Measurements from ENCODE around the gene CYS1. TPM values are rescaled to one million over a fixed set of nuclear protein-coding genes. Genes with fewer than 3 reads are reported as not detected.

CYS1 gene
- total and polyA plus RNA-seq, 2 of the 13 experiments (the other 11 are each of a cell fraction or from before 2014, with no cell fraction given) = 0.04 TPM; not detected in 1

DNA sequence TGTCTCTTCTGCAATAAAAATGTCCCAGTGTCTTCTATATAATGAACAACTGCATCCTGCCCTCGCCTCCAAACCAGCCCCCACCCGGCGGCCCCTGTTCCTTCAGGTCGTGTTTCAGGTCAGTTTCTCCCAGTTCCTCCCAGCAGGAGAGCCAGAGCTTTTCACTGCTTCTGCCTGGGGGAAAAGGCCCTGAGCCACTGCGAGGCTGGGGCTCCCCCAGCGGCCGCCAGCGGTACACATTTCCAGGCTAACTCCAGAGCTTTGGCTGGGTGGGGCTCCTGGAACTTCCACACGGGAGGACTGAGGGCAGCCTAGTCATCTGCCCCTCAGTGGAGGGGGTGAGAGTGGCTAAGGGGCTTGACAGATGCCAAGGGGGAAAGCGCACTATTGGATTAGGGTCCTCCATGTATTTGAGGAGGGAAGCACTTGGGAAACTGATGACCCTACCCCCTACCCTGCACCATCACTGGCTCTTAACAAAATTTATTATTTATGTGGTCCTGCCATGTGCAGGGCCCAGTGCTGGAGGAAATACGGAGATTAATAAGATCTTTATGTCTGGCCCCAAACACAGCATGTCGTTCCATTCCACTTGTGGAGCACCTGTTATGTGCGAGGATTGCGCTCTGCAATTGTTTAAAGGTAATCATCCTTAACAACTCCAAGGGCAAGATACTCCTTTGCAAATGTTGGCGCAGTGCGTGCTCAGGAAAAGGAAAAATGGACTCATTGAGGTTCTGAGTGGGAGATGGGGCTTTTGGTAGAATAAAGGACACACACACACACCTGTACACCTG, 17.3 kb upstream of the CYS1 start (continued):
- TF ChIP-seq ZSCAN20 (CRISPR knock-in tag; IDR thresholded peaks at IDR 0.05; ENCODE audit: borderline replicate concordance) = no peak
- TF ChIP-seq KLF9 (CRISPR knock-in tag; IDR thresholded peaks at IDR 0.05; ENCODE audit: low read depth) = no peak
- no peak for TF ChIP-seq ZNF768 (CRISPR knock-in tag; IDR thresholded peaks at IDR 0.05)
- TF ChIP-seq, protein P1, sequence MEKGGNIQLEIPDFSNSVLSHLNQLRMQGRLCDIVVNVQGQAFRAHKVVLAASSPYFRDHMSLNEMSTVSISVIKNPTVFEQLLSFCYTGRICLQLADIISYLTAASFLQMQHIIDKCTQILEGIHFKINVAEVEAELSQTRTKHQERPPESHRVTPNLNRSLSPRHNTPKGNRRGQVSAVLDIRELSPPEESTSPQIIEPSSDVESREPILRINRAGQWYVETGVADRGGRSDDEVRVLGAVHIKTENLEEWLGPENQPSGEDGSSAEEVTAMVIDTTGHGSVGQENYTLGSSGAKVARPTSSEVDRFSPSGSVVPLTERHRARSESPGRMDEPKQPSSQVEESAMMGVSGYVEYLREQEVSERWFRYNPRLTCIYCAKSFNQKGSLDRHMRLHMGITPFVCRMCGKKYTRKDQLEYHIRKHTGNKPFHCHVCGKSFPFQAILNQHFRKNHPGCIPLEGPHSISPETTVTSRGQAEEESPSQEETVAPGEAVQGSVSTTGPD (CRISPR knock-in tag; IDR thresholded peaks at IDR 0.05) = no peak
- peak; percentile 91 for TF ChIP-seq STAG1 (CRISPR knock-in tag; IDR thresholded peaks at IDR 0.05)
- TF ChIP-seq ZNF10 (CRISPR knock-in tag; IDR thresholded peaks at IDR 0.05; ENCODE audit: borderline replicate concordance, low read depth) = no peak
- TF ChIP-seq MTF1 (CRISPR knock-in tag; IDR thresholded peaks at IDR 0.05) = no peak
- TF ChIP-seq, protein P2, sequence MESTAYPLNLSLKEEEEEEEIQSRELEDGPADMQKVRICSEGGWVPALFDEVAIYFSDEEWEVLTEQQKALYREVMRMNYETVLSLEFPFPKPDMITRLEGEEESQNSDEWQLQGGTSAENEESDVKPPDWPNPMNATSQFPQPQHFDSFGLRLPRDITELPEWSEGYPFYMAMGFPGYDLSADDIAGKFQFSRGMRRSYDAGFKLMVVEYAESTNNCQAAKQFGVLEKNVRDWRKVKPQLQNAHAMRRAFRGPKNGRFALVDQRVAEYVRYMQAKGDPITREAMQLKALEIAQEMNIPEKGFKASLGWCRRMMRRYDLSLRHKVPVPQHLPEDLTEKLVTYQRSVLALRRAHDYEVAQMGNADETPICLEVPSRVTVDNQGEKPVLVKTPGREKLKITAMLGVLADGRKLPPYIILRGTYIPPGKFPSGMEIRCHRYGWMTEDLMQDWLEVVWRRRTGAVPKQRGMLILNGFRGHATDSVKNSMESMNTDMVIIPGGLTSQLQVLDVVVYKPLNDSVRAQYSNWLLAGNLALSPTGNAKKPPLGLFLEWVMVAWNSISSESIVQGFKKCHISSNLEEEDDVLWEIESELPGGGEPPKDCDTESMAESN (CRISPR knock-in tag; conservative IDR thresholded peaks at IDR 0.05) = 0 out of 2 replicates have a peak, but pooled peaks have one; percentile 49
- peak; percentile 63; the same call in 1 of the 2 replicates for TF ChIP-seq NRL (CRISPR knock-in tag; IDR thresholded peaks at IDR 0.05; ENCODE audit: borderline replicate concordance)
- no peak for TF ChIP-seq MAFG (CRISPR knock-in tag; IDR thresholded peaks at IDR 0.05)
- no peak for TF ChIP-seq NCOR1 (IDR thresholded peaks at IDR 0.05; ENCODE audit: borderline replicate concordance, low read length)
- TF ChIP-seq, protein P3, sequence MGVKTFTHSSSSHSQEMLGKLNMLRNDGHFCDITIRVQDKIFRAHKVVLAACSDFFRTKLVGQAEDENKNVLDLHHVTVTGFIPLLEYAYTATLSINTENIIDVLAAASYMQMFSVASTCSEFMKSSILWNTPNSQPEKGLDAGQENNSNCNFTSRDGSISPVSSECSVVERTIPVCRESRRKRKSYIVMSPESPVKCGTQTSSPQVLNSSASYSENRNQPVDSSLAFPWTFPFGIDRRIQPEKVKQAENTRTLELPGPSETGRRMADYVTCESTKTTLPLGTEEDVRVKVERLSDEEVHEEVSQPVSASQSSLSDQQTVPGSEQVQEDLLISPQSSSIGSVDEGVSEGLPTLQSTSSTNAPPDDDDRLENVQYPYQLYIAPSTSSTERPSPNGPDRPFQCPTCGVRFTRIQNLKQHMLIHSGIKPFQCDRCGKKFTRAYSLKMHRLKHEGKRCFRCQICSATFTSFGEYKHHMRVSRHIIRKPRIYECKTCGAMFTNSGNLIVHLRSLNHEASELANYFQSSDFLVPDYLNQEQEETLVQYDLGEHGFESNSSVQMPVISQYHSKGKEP (CRISPR knock-in tag; IDR thresholded peaks at IDR 0.05) = no peak
- TF ChIP-seq ARHGAP35 (CRISPR knock-in tag; IDR thresholded peaks at IDR 0.05; ENCODE audit: borderline replicate concordance) = no peak
- TF ChIP-seq, protein P4, sequence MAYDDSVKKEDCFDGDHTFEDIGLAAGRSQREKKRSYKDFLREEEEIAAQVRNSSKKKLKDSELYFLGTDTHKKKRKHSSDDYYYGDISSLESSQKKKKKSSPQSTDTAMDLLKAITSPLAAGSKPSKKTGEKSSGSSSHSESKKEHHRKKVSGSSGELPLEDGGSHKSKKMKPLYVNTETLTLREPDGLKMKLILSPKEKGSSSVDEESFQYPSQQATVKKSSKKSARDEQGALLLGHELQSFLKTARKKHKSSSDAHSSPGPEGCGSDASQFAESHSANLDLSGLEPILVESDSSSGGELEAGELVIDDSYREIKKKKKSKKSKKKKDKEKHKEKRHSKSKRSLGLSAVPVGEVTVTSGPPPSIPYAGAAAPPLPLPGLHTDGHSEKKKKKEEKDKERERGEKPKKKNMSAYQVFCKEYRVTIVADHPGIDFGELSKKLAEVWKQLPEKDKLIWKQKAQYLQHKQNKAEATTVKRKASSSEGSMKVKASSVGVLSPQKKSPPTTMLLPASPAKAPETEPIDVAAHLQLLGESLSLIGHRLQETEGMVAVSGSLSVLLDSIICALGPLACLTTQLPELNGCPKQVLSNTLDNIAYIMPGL (CRISPR knock-in tag; IDR thresholded peaks at IDR 0.05; ENCODE audit: borderline replicate concordance in 1 of 2, low read depth in 1 of 2) = peak; percentile 75 to 76; a peak in 3 of 4 replicates
- no peak for TF ChIP-seq ZNF749 (CRISPR knock-in tag; IDR thresholded peaks at IDR 0.05; ENCODE audit: borderline replicate concordance)
- TF ChIP-seq FIP1L1 (IDR thresholded peaks at IDR 0.05; ENCODE audit: borderline replicate concordance, insufficient read depth, low read depth, low read length) = no peak
- TF ChIP-seq CCAR2 (optimal IDR thresholded peaks at IDR 0.05; ENCODE audit: low read depth, low read length) = no peak
- TF ChIP-seq, protein P5, sequence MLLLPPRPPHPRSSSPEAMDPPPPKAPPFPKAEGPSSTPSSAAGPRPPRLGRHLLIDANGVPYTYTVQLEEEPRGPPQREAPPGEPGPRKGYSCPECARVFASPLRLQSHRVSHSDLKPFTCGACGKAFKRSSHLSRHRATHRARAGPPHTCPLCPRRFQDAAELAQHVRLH (CRISPR knock-in tag; IDR thresholded peaks at IDR 0.05; ENCODE audit: borderline replicate concordance, low read depth) = no peak

All from HepG2 (cell line).